Measurements from ENCODE around the gene ATP6V1B1.

DNA sequence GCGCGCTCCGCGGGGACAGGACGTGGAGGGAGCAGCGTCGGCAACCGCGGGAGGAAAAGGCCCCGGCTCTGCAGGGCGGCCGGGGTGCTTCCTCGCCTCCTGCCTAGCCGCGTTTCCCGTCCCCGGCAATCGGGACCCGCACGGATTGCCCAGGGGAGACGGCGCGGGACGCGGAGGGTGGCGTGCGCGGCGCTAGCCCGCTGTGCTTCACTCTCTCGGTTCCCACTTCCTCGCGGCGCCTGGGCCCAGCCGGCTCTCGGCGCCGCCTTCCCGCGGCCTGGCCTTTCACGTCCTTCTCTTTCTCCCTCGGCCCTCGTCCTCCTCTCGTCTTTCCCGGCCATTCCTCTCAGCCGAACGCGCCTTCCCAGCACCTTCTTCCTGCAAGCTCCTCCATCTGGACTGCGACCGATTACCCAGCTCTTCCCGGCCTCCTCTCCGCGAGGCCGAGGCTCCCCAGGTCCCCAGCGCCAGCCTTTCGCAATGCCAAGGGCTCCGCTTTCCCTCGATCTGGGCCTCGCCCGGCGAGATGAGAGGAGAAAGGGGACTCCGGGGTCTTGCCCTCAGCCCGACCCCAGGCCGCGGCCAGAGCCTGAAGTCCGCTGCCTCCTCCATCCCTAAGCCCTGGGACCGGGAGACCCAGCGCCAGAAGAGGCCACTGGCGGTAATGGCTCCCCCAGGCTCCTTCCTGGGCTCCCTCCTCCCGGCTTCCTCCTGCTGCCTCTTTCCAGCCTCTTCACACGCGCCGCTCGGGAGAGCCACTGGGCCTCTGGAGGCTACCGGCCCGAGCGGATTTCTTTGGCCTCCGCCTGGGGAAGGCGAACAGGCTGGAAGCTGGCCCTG lies 34.3 kb upstream of the ATP6V1B1 start:
- no peak for TF ChIP-seq CTCF (conservative IDR thresholded peaks at IDR 0.05; ENCODE audit: low read length)
- TF ChIP-seq EZH2phosphoT487 (IDR thresholded peaks at IDR 0.05; ENCODE audit: borderline replicate concordance) = no peak

Data from Loucy (cell line).